ENCODE results near the gene ATXN7L2. TPM values are rescaled to one million over a fixed set of nuclear protein-coding genes. Genes with fewer than 3 reads are reported as not detected.

The ATXN7L2 gene
- total RNA-seq, 1 experiment from 2014 or later = 7.3 TPM

GRCh38 chr1:109523706-109524105 is 40.0 kb downstream of the ATXN7L2 start:
- TF ChIP-seq, protein P1, sequence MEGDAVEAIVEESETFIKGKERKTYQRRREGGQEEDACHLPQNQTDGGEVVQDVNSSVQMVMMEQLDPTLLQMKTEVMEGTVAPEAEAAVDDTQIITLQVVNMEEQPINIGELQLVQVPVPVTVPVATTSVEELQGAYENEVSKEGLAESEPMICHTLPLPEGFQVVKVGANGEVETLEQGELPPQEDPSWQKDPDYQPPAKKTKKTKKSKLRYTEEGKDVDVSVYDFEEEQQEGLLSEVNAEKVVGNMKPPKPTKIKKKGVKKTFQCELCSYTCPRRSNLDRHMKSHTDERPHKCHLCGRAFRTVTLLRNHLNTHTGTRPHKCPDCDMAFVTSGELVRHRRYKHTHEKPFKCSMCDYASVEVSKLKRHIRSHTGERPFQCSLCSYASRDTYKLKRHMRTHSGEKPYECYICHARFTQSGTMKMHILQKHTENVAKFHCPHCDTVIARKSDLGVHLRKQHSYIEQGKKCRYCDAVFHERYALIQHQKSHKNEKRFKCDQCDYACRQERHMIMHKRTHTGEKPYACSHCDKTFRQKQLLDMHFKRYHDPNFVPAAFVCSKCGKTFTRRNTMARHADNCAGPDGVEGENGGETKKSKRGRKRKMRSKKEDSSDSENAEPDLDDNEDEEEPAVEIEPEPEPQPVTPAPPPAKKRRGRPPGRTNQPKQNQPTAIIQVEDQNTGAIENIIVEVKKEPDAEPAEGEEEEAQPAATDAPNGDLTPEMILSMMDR (IDR thresholded peaks at IDR 0.05; ENCODE audit: unreplicated experiment) = no peak
- no peaks in the 10 kb centered on the region for H3K9me3 Mint-ChIP-seq (ENCODE audit: unreplicated experiment)
- POLR2A ChIA-PET = interaction anchor here (0.7 to 2.7 kb wide), 3 partner anchors 10 to 39 kb away, joined by 3 to 6 read pairs (median 3); partner anchors contain the start of gene CYB561D1
- CTCF ChIA-PET = interaction anchor here (4.1 to 26.1 kb wide), 2 partner anchors 9 to 23 kb away, joined by 41 to 1071 read pairs; partner anchors contain the start of genes AMIGO1, ATXN7L2 and CYB561D1
- no peak overlapping the region for H3K27ac Mint-ChIP-seq (ENCODE audit: low read depth, unreplicated experiment)
- no peaks in the 10 kb centered on the region for H3K36me3 Mint-ChIP-seq (ENCODE audit: insufficient read depth, unreplicated experiment)
- no peak overlapping the region for H3K4me3 Mint-ChIP-seq (ENCODE audit: unreplicated experiment)
- BruUV-seq (replicated peaks) = no TSS peak
- intact Hi-C loops (cut with micrococcal nuclease) = no loop called here
- H3K27me3 Mint-ChIP-seq (ENCODE audit: insufficient read depth, unreplicated experiment) = peaks cover 28% of the 10 kb centered on the region
- no peaks in the 10 kb centered on the region for H3K4me1 Mint-ChIP-seq (ENCODE audit: insufficient read depth, unreplicated experiment)
- DNase-seq (ENCODE audit: unreplicated experiment) = no peak

DNA sequence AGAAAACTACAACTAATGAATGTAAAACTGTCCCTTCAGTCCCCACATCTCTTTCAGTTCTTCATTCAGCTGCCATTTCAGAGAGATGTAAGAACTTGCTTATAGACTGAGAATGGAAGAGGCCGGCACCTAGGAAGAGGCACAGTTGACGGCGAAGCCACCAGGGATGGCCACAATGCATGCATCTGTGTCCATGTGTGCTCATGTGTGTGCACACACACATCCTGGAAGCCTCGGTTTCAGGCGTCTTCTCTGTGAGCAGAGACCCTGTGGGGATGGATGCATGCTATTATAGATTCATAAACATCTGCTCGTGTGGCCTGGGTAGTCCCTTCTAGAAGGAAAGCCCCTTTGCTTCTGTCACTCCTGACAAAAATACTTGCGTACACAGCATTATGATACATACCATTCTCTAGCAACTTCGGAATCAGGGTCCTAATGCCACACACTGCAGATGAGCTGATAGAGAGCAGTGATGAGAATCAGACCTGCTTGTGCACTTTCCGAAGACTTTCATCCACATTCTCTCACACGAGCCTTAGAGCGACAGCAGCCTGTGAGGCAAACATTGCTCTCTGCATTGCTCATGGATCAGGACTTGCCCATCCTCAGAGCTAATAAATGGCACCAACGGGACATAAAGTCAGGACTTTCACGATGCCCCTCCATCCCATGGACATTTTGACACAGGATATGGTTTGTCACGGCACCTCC is 43.5 kb downstream of the ATXN7L2 start:
- DNase-seq (ENCODE audit: unreplicated experiment) = no peak
- ChIA-PET POLR2A (no interaction called here), CTCF (interaction anchor here (26.1 kb wide), 1 partner anchor 26 kb away, joined by 1071 read pairs; the partner anchor contains the start of genes AMIGO1, ATXN7L2 and CYB561D1)
- Mint-ChIP-seq H3K27me3 (ENCODE audit: insufficient read depth, unreplicated experiment) (peaks cover 20% of the 10 kb centered on the region), H3K9me3 (ENCODE audit: unreplicated experiment) (no peaks in the 10 kb centered on the region), H3K4me3 (ENCODE audit: unreplicated experiment) (no peak overlapping the region), H3K36me3 (ENCODE audit: insufficient read depth, unreplicated experiment) (no peaks in the 10 kb centered on the region), H3K27ac (ENCODE audit: low read depth, unreplicated experiment) (no peak overlapping the region), H3K4me1 (ENCODE audit: insufficient read depth, unreplicated experiment) (no peaks in the 10 kb centered on the region)
- TF ChIP-seq, protein P1 (IDR thresholded peaks at IDR 0.05; ENCODE audit: unreplicated experiment) = no peak
- BruUV-seq (replicated peaks) = no TSS peak
- intact Hi-C loops (cut with micrococcal nuclease) = no loop called here

DNA sequence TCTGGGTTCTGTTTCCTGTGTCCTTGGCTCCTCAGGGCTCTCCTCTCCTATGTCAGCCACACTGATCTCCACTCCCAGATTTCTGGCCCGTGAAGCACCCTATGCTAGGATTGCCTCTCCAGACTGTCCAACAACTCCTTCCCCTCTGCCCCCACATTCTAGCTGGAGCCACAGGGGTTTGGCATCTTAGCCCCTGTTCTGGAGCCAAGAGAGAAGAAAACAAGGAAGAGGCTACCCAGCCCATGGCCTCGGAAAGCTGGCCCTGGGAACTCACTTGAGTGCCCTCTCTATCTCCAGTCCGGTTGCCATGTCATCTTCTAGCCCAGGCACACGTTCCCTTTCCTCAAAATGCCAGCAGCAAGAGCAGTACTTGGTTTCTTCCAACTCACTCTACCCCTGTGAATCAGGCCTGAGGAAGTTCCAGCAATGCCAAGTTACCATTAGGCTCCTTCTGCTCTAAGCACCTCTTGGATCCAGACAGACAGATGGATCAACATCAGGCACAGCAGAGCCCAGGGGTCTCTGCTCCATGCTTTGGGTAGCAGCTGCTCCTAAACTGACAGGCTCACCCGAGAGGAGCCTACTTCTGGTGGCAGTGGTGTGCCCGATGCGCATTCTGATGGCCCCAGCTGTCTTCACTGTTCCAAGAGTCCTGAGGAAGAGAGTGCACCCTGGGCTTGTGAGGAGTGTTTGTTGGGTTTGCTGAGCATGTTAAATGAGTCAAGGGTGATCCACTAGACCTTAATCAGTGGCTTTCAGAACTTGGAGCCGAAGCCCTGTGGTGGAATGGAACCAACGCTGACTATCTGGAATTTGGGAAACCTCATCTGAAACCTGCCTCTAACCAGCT is 44.4 kb downstream of the ATXN7L2 start:
- CTCF ChIA-PET = interaction anchor here (0.6 to 26.1 kb wide), 5 partner anchors 18 to 456 kb away, joined by 3 to 1071 read pairs (median 3); partner anchors contain the start of genes AMIGO1, ATXN7L2 and CYB561D1
- no TSS peak for BruUV-seq (replicated peaks)
- no peak for DNase-seq (ENCODE audit: unreplicated experiment)
- Mint-ChIP-seq H3K27me3 (ENCODE audit: insufficient read depth, unreplicated experiment) (peaks cover 12% of the 10 kb centered on the region), H3K4me3 (ENCODE audit: unreplicated experiment) (no peak overlapping the region), H3K9me3 (ENCODE audit: unreplicated experiment) (no peaks in the 10 kb centered on the region), H3K36me3 (ENCODE audit: insufficient read depth, unreplicated experiment) (no peaks in the 10 kb centered on the region), H3K4me1 (ENCODE audit: insufficient read depth, unreplicated experiment) (no peaks in the 10 kb centered on the region), H3K27ac (ENCODE audit: low read depth, unreplicated experiment) (no peak overlapping the region)
- TF ChIP-seq, protein P1 (IDR thresholded peaks at IDR 0.05; ENCODE audit: unreplicated experiment) = no peak
- POLR2A ChIA-PET = interaction anchor here (0.6 to 5.7 kb wide), 4 partner anchors 36 to 565 kb away, joined by 3 to 38 read pairs (median 4); partner anchors contain the start of genes CLCC1, CYB561D1 and PSMA5
- intact Hi-C loops (cut with micrococcal nuclease) = no loop called here

- no peak overlapping the region for H3K4me3 Mint-ChIP-seq (ENCODE audit: unreplicated experiment)
- intact Hi-C loops (cut with micrococcal nuclease) = no loop called here
- DNase-seq (ENCODE audit: unreplicated experiment) = no peak
- TF ChIP-seq, protein P1 (IDR thresholded peaks at IDR 0.05; ENCODE audit: unreplicated experiment) = no peak
- ChIA-PET POLR2A (interaction anchor here (0.6 to 5.7 kb wide), 4 partner anchors 36 to 566 kb away, joined by 3 to 38 read pairs (median 4); partner anchors contain the start of genes CLCC1, CYB561D1 and PSMA5), CTCF (interaction anchor here (0.6 to 26.1 kb wide), 5 partner anchors 17 to 455 kb away, joined by 3 to 1071 read pairs (median 3); partner anchors contain the start of genes AMIGO1, ATXN7L2 and CYB561D1)
- peaks cover 12% of the 10 kb centered on the region for H3K27me3 Mint-ChIP-seq (ENCODE audit: insufficient read depth, unreplicated experiment)
- H3K36me3 Mint-ChIP-seq (ENCODE audit: insufficient read depth, unreplicated experiment) = no peaks in the 10 kb centered on the region
- BruUV-seq (replicated peaks) = no TSS peak
- H3K9me3 Mint-ChIP-seq (ENCODE audit: unreplicated experiment) = no peaks in the 10 kb centered on the region
- no peak overlapping the region for H3K27ac Mint-ChIP-seq (ENCODE audit: low read depth, unreplicated experiment)
- no peaks in the 10 kb centered on the region for H3K4me1 Mint-ChIP-seq (ENCODE audit: insufficient read depth, unreplicated experiment)
Measured at GRCh38 chr1:109528712-109529111, 45.0 kb downstream of the ATXN7L2 start.

Data from MCF 10A (cell line).